DMS79 treated with DMSO at 0.1 percent for 48 hours (cell line): ENCODE results near the gene TEX101.
A peak's percentile ranks its signal among the peaks of the same experiment; 100 is the strongest.

ENCODE experiments used
- DNase-seq: peaks from one replicate; lab custom pipeline; 2025; lab: John Stamatoyannopoulos, UW

TEX101 gene

GRCh38 chr19:43447655-43448054 lies 33.0 kb downstream of the TEX101 start:
- DNase-seq, result no peak

GRCh38 chr19:43450545-43450997 lies 35.9 kb downstream of the TEX101 start:
- DNase-seq, result no peak

GRCh38 chr19:43452582-43452981 lies 37.9 kb downstream of the TEX101 start:
- DNase-seq, result no peak

- no peak for DNase-seq
These were observed 39.3 kb downstream of the TEX101 start for GRCh38 chr19:43454031-43454430.

- DNase-seq, result no peak
These were observed 40.8 kb downstream of the TEX101 start for GRCh38 chr19:43455321-43456113.

- DNase-seq, result no peak
These were observed 43.1 kb downstream of the TEX101 start for GRCh38 chr19:43457809-43458208.

GRCh38 chr19:43460362-43461016 lies 45.8 kb downstream of the TEX101 start:
- DNase-seq, result no peak

- no peak for DNase-seq
These were observed 46.6 kb downstream of the TEX101 start for GRCh38 chr19:43461303-43461702.

- no peak for DNase-seq
These were observed 47.7 kb downstream of the TEX101 start for GRCh38 chr19:43462383-43462782.

GRCh38 chr19:43462785-43463380 lies 48.2 kb downstream of the TEX101 start:
- DNase-seq, result peak; percentile 79

GRCh38 chr19:43463381-43464133 lies 48.9 kb downstream of the TEX101 start:
- peak; percentile 90 for DNase-seq

- no peak for DNase-seq
These were observed 49.6 kb downstream of the TEX101 start for GRCh38 chr19:43464134-43464775.

- no peak for DNase-seq
These were observed 50.9 kb downstream of the TEX101 start, which contains the start of gene LYPD3 for GRCh38 chr19:43465468-43466120. TSS of gene LYPD3 (minus strand) at chr19:43465608. CDS start at chr19:43465571, 37 bp downstream.

GRCh38 chr19:43466793-43467192 lies 52.1 kb downstream of the TEX101 start:
- DNase-seq, result no peak

- DNase-seq, result no peak
These were observed 52.6 kb downstream of the TEX101 start for GRCh38 chr19:43467276-43467675.

- DNase-seq, result no peak
These were observed 53.0 kb downstream of the TEX101 start for GRCh38 chr19:43467730-43468129.
